Measurements from ENCODE around the gene DAB1.

Gene DAB1

DNA sequence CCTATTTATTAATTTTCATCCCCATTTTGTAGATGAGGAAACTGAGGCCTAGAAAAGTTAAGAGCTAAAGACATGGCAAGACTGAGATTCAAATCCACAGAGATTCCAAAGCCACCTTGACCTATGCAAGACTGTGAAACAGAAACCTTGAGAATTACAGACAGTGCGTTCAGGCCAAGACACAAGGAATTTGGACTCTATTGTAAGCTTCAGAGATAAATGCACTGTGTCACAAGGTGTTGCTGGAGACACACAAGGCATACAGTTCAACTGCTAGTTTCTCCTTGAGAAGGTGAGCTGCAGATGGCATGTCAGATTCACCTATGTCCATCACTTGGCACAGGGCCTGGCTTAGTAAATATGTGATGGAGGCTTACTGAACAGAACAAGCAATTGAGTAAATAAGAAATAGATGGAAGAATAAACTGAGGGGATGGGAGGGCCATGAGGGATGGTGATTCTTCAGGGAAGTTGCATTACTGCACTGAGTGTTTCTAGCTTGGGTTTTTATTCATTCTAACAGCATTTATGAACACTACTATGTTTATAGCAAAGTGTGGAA, 215.0 kb downstream of the DAB1 start:
- POLR2A ChIA-PET: no interaction called here
- H3K9me3 ChIP-seq (ENCODE audit: control insufficient read depth, insufficient read depth, low read depth, low read length): no peaks in the 10 kb centered on the region
- CTCF ChIA-PET: no interaction called here

DNA sequence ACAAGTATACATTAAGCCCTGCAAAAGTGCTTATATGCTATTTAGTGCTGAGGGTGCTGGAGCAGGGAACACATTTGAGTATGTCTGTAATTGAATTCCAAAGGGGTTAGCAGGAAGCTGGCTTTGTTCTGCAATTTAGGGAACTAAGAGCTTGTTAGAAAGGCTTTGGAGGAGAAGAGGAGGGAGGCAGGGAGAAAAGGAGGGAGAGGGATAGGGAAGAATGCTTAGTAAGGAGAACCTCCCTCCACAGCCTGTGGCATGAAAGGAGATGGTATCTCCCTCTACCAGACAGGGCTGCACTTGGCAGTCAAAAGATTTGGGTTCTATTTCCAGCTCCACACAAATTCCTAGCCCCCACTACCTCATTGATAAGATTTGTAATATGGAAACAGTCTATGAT, 217.8 kb downstream of the DAB1 start:
- ChIA-PET CTCF (no interaction called here), POLR2A (no interaction called here)
- TF ChIP-seq, protein P1, sequence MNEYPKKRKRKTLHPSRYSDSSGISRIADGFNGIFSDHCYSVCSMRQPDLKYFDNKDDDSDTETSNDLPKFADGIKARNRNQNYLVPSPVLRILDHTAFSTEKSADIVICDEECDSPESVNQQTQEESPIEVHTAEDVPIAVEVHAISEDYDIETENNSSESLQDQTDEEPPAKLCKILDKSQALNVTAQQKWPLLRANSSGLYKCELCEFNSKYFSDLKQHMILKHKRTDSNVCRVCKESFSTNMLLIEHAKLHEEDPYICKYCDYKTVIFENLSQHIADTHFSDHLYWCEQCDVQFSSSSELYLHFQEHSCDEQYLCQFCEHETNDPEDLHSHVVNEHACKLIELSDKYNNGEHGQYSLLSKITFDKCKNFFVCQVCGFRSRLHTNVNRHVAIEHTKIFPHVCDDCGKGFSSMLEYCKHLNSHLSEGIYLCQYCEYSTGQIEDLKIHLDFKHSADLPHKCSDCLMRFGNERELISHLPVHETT (tag by site-specific recombination; IDR thresholded peaks at IDR 0.05): no peak
- TF ChIP-seq YY2 (tag by site-specific recombination; IDR thresholded peaks at IDR 0.05): no peak
- no peak for TF ChIP-seq ZNF155 (tag by site-specific recombination; IDR thresholded peaks at IDR 0.05)
- no peak for TF ChIP-seq ZNF211 (tag by site-specific recombination; IDR thresholded peaks at IDR 0.05; ENCODE audit: low read depth)
- no peak for TF ChIP-seq ZNF624 (tag by site-specific recombination; IDR thresholded peaks at IDR 0.05)
- TF ChIP-seq RBAK (tag by site-specific recombination; IDR thresholded peaks at IDR 0.05): no peak
- TF ChIP-seq, protein P2, sequence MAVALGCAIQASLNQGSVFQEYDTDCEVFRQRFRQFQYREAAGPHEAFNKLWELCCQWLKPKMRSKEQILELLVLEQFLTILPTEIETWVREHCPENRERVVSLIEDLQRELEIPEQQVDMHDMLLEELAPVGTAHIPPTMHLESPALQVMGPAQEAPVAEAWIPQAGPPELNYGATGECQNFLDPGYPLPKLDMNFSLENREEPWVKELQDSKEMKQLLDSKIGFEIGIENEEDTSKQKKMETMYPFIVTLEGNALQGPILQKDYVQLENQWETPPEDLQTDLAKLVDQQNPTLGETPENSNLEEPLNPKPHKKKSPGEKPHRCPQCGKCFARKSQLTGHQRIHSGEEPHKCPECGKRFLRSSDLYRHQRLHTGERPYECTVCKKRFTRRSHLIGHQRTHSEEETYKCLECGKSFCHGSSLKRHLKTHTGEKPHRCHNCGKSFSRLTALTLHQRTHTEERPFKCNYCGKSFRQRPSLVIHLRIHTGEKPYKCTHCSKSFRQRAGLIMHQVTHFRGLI (tag by site-specific recombination; IDR thresholded peaks at IDR 0.05): no peak
- TF ChIP-seq, protein P3, sequence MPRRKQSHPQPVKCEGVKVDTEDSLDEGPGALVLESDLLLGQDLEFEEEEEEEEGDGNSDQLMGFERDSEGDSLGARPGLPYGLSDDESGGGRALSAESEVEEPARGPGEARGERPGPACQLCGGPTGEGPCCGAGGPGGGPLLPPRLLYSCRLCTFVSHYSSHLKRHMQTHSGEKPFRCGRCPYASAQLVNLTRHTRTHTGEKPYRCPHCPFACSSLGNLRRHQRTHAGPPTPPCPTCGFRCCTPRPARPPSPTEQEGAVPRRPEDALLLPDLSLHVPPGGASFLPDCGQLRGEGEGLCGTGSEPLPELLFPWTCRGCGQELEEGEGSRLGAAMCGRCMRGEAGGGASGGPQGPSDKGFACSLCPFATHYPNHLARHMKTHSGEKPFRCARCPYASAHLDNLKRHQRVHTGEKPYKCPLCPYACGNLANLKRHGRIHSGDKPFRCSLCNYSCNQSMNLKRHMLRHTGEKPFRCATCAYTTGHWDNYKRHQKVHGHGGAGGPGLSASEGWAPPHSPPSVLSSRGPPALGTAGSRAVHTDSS (tag by site-specific recombination; IDR thresholded peaks at IDR 0.05): no peak
- no peak for TF ChIP-seq ZNF707 (tag by site-specific recombination; IDR thresholded peaks at IDR 0.05)
- no peak for TF ChIP-seq ZNF621 (tag by site-specific recombination; IDR thresholded peaks at IDR 0.05)
- TF ChIP-seq WT1 (tag by site-specific recombination; IDR thresholded peaks at IDR 0.05): no peak
- TF ChIP-seq ZNF248 (tag by site-specific recombination; IDR thresholded peaks at IDR 0.05): no peak
- TF ChIP-seq SP2 (tag by site-specific recombination; IDR thresholded peaks at IDR 0.05): no peak
- no peak for TF ChIP-seq ZNF776 (tag by site-specific recombination; IDR thresholded peaks at IDR 0.05; ENCODE audit: borderline replicate concordance)
- TF ChIP-seq ZNF510 (tag by site-specific recombination; IDR thresholded peaks at IDR 0.05; ENCODE audit: insufficient replicate concordance): no peak
- TF ChIP-seq, protein P4, sequence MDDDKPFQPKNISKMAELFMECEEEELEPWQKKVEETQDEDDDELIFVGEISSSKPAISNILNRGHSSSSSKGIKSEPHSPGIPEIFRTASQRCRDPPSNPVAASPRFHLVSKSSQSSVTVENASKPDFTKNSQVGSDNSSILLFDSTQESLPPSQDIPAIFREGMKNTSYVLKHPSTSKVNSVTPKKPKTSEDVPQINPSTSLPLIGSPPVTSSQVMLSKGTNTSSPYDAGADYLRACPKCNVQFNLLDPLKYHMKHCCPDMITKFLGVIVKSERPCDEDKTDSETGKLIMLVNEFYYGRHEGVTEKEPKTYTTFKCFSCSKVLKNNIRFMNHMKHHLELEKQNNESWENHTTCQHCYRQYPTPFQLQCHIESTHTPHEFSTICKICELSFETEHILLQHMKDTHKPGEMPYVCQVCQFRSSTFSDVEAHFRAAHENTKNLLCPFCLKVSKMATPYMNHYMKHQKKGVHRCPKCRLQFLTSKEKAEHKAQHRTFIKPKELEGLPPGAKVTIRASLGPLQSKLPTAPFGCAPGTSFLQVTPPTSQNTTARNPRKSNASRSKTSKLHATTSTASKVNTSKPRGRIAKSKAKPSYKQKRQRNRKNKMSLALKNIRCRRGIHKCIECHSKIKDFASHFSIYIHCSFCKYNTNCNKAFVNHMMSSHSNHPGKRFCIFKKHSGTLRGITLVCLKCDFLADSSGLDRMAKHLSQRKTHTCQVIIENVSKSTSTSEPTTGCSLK (tag by site-specific recombination; IDR thresholded peaks at IDR 0.05): no peak
- no peak for TF ChIP-seq ZBTB21 (tag by site-specific recombination; IDR thresholded peaks at IDR 0.05)
- TF ChIP-seq ZNF701 (tag by site-specific recombination; IDR thresholded peaks at IDR 0.05): no peak
- no peak for TF ChIP-seq ZIC2 (tag by site-specific recombination; IDR thresholded peaks at IDR 0.05)
- TF ChIP-seq ZFHX2 (tag by site-specific recombination; conservative IDR thresholded peaks at IDR 0.05): no peak
- Histone ChIP-seq H3K9me3 (ENCODE audit: control insufficient read depth, insufficient read depth, low read depth, low read length) (no peaks in the 10 kb centered on the region), H3K27ac (ENCODE audit: extremely low read depth, low read depth, low read length) (no peak overlapping the region), H3K36me3 (ENCODE audit: control insufficient read depth in 2 of 2, insufficient read depth in 1 of 2, low read length in 2 of 2) (no peaks in the 10 kb centered on the region), H3K4me1 (ENCODE audit: control insufficient read depth, insufficient read depth, low read length) (no peaks in the 10 kb centered on the region), H3K4me3 (ENCODE audit: low read depth, low read length) (no peak overlapping the region)

More for the DNA sequence above, 215.0 kb downstream of the DAB1 start:
- Histone ChIP-seq H3K4me1 (ENCODE audit: control insufficient read depth, insufficient read depth, low read length) (no peaks in the 10 kb centered on the region), H3K4me3 (ENCODE audit: low read depth, low read length) (no peak overlapping the region), H3K27ac (ENCODE audit: extremely low read depth, low read depth, low read length) (no peak overlapping the region), H3K36me3 (ENCODE audit: control insufficient read depth in 2 of 2, insufficient read depth in 1 of 2, low read length in 2 of 2) (no peaks in the 10 kb centered on the region)
- no peak for TF ChIP-seq EGR2 (tag by site-specific recombination; IDR thresholded peaks at IDR 0.05; ENCODE audit: low read depth)
- TF ChIP-seq ZNF138 (tag by site-specific recombination; IDR thresholded peaks at IDR 0.05; ENCODE audit: borderline replicate concordance): no peak
- TF ChIP-seq ZNF658 (tag by site-specific recombination; IDR thresholded peaks at IDR 0.05): no peak
- TF ChIP-seq, protein P5, sequence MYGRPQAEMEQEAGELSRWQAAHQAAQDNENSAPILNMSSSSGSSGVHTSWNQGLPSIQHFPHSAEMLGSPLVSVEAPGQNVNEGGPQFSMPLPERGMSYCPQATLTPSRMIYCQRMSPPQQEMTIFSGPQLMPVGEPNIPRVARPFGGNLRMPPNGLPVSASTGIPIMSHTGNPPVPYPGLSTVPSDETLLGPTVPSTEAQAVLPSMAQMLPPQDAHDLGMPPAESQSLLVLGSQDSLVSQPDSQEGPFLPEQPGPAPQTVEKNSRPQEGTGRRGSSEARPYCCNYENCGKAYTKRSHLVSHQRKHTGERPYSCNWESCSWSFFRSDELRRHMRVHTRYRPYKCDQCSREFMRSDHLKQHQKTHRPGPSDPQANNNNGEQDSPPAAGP (tag by site-specific recombination; IDR thresholded peaks at IDR 0.05): no peak
- no peak for TF ChIP-seq ZNF19 (tag by site-specific recombination; IDR thresholded peaks at IDR 0.05; ENCODE audit: low read depth)
- TF ChIP-seq, protein P6, sequence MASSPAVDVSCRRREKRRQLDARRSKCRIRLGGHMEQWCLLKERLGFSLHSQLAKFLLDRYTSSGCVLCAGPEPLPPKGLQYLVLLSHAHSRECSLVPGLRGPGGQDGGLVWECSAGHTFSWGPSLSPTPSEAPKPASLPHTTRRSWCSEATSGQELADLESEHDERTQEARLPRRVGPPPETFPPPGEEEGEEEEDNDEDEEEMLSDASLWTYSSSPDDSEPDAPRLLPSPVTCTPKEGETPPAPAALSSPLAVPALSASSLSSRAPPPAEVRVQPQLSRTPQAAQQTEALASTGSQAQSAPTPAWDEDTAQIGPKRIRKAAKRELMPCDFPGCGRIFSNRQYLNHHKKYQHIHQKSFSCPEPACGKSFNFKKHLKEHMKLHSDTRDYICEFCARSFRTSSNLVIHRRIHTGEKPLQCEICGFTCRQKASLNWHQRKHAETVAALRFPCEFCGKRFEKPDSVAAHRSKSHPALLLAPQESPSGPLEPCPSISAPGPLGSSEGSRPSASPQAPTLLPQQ (tag by site-specific recombination; IDR thresholded peaks at IDR 0.05): no peak
- TF ChIP-seq ZNF610 (tag by site-specific recombination; IDR thresholded peaks at IDR 0.05; ENCODE audit: borderline replicate concordance): no peak
- no peak for TF ChIP-seq GFI1B (tag by site-specific recombination; IDR thresholded peaks at IDR 0.05)
- TF ChIP-seq ZNF169 (tag by site-specific recombination; IDR thresholded peaks at IDR 0.05): no peak
- TF ChIP-seq ZNF48 (tag by site-specific recombination; IDR thresholded peaks at IDR 0.05): no peak
- no peak for TF ChIP-seq ZNF391 (tag by site-specific recombination; IDR thresholded peaks at IDR 0.05; ENCODE audit: borderline replicate concordance, low read depth)
